ENCODE data around the gene CLIC4. TPM values are rescaled to one million over a fixed set of nuclear protein-coding genes. Genes with fewer than 3 reads are reported as not detected.
"Not testable (repeated sequence)": the region's sequence is repeated elsewhere in the genome, so short reads cannot be mapped to it uniquely, and the experiment has no call there.

CLIC4 gene
- total and polyA plus RNA-seq, 4 donors = 15.0 to 40.7 (median 28.4) TPM

DNA sequence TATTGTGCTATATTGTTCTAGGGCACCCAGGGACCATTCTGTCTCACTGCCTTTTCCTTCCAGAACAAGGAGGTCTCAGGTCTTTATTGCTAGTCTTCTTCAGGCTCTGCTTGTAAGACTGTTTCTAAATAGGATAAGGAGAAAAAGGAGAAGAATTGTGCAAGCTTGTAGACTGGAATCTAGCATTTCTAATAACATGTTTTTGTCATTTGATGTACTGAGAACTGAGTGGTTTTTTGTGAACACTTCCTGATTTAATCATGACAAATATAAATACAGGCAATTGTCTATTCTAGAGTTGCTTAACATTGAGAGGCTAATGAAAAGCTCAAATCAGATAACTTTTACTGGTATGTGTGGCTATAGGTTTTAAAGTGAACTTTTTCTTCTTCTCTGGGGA, 77.6 kb downstream of the CLIC4 start:
- Histone ChIP-seq H3K27me3 (ENCODE audit: control insufficient read depth in 4 of 4, insufficient read depth in 4 of 4, low read length in 3 of 4) (no peaks in the 10 kb centered on the region), H3K9ac (ENCODE audit: low read depth in 1 of 2, low read length in 2 of 2) (no peak overlapping the region), H3K36me3 (ENCODE audit: control insufficient read depth in 4 of 4, insufficient read depth in 3 of 4, low read depth in 1 of 4, low read length in 3 of 4) (peaks cover 0 to 8% (median 0%) of the 10 kb centered on the region in 4 donors), H3K9me3 (ENCODE audit: control insufficient read depth in 4 of 4, low read length in 3 of 4) (no peaks in the 10 kb centered on the region), H3K4me3 (ENCODE audit: low read depth in 1 of 3, low read length in 3 of 3) (no peak overlapping the region), H3K4me1 (ENCODE audit: control insufficient read depth in 4 of 4, insufficient read depth in 4 of 4, low read length in 3 of 4) (peaks cover 2 to 22% (median 9%) of the 10 kb centered on the region in 4 donors), H3K27ac (ENCODE audit: low read depth in 1 of 2, low read length in 2 of 2) (no peak overlapping the region)
- no peak for TF ChIP-seq EGR1 (IDR thresholded peaks at IDR 0.05; ENCODE audit: low read depth in 2 of 2)
- DNase-seq (ENCODE audit: low spot score) = no peak

DNA sequence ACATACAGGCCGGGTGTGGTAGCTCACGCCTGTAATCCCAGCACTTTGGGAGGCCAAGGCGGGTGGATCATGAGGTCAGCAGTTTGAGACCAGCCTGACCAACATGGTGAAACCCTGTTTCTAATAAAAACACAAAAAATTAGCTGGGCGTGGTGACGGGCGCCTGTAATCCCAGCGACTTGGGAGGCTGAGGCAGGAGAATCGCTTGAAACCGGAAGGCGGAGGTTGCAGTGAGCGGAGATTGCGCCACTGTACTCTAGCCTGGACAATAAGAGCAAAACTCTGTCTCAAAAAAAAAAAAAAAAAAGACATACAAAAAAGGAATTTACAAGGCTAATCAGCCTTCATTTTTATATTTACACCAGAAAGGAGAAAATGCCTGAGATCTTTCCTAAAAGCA, 78.2 kb downstream of the CLIC4 start:
- peaks cover 2 to 22% (median 9%) of the 10 kb centered on the region in 4 donors for H3K4me1 ChIP-seq (ENCODE audit: control insufficient read depth in 4 of 4, insufficient read depth in 4 of 4, low read length in 3 of 4)
- 96% methylated on average over 12 of the region's 12 CpGs for WGBS
- H3K9me3 ChIP-seq (ENCODE audit: control insufficient read depth in 4 of 4, low read length in 3 of 4); H3K4me3 ChIP-seq (ENCODE audit: low read depth in 1 of 3, low read length in 3 of 3); DNase-seq (ENCODE audit: low spot score); H3K27ac ChIP-seq (ENCODE audit: low read depth in 1 of 2, low read length in 2 of 2); H3K9ac ChIP-seq (ENCODE audit: low read depth in 1 of 2, low read length in 2 of 2); H3K27me3 ChIP-seq (ENCODE audit: control insufficient read depth in 4 of 4, insufficient read depth in 4 of 4, low read length in 3 of 4); H3K36me3 ChIP-seq (ENCODE audit: control insufficient read depth in 4 of 4, insufficient read depth in 3 of 4, low read depth in 1 of 4, low read length in 3 of 4): not testable (repeated sequence)

GRCh38 chr1:24825174-24825573, 79.9 kb downstream of the CLIC4 start:
- H3K4me1 ChIP-seq (ENCODE audit: control insufficient read depth in 4 of 4, insufficient read depth in 4 of 4, low read length in 3 of 4) = peaks cover 5 to 37% (median 15%) of the 10 kb centered on the region in 4 donors
- DNase-seq (ENCODE audit: low spot score) = no peak
- TF ChIP-seq, protein P1, sequence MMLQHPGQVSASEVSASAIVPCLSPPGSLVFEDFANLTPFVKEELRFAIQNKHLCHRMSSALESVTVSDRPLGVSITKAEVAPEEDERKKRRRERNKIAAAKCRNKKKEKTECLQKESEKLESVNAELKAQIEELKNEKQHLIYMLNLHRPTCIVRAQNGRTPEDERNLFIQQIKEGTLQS (IDR thresholded peaks at IDR 0.05) = no peak
- no peak for TF ChIP-seq RXRA (IDR thresholded peaks at IDR 0.05)
- no peak for TF ChIP-seq EGR1 (IDR thresholded peaks at IDR 0.05; ENCODE audit: low read depth in 2 of 2)
- no peak for TF ChIP-seq RAD21 (IDR thresholded peaks at IDR 0.05)
- TF ChIP-seq TAF1 (conservative IDR thresholded peaks at IDR 0.05) = no peak
- no peak for TF ChIP-seq ZBTB33 (IDR thresholded peaks at IDR 0.05)
- no peak for TF ChIP-seq GABPA (IDR thresholded peaks at IDR 0.05 in 1 of 2, conservative IDR thresholded peaks at IDR 0.05 in 1 of 2)
- no peak for TF ChIP-seq FOXA2 (IDR thresholded peaks at IDR 0.05)
- no peak for TF ChIP-seq MAX (IDR thresholded peaks at IDR 0.05)
- no peaks in the 10 kb centered on the region for H3K27me3 ChIP-seq (ENCODE audit: control insufficient read depth in 4 of 4, insufficient read depth in 4 of 4, low read length in 3 of 4)
- H3K36me3 ChIP-seq (ENCODE audit: control insufficient read depth in 4 of 4, insufficient read depth in 3 of 4, low read depth in 1 of 4, low read length in 3 of 4) = peaks cover 0 to 8% (median 0%) of the 10 kb centered on the region in 4 donors
- no peak overlapping the region for H3K27ac ChIP-seq (ENCODE audit: low read depth in 1 of 2, low read length in 2 of 2)
- H3K9ac ChIP-seq (ENCODE audit: low read depth in 1 of 2, low read length in 2 of 2) = no peak overlapping the region
- no peak overlapping the region for H3K4me3 ChIP-seq (ENCODE audit: low read depth in 1 of 3, low read length in 3 of 3)
- no peaks in the 10 kb centered on the region for H3K9me3 ChIP-seq (ENCODE audit: control insufficient read depth in 4 of 4, low read length in 3 of 4)
- 72% methylated on average over 3 of the region's 3 CpGs for WGBS

GRCh38 chr1:24826510-24826909, 81.3 kb downstream of the CLIC4 start:
- DNase-seq (ENCODE audit: low spot score) = no peak
- no peaks in the 10 kb centered on the region for H3K9me3 ChIP-seq (ENCODE audit: control insufficient read depth in 4 of 4, low read length in 3 of 4)
- WGBS = 92% methylated on average over 1 of the region's 1 CpG
- H3K4me3 ChIP-seq (ENCODE audit: low read depth in 1 of 3, low read length in 3 of 3) = no peak overlapping the region
- peaks cover 5 to 45% (median 23%) of the 10 kb centered on the region in 4 donors for H3K4me1 ChIP-seq (ENCODE audit: control insufficient read depth in 4 of 4, insufficient read depth in 4 of 4, low read length in 3 of 4)
- H3K27me3 ChIP-seq (ENCODE audit: control insufficient read depth in 4 of 4, insufficient read depth in 4 of 4, low read length in 3 of 4) = no peaks in the 10 kb centered on the region
- H3K9ac ChIP-seq (ENCODE audit: low read depth in 1 of 2, low read length in 2 of 2) = no peak overlapping the region
- H3K36me3 ChIP-seq (ENCODE audit: control insufficient read depth in 4 of 4, insufficient read depth in 3 of 4, low read depth in 1 of 4, low read length in 3 of 4) = peaks cover 0 to 8% (median 0%) of the 10 kb centered on the region in 4 donors
- H3K27ac ChIP-seq (ENCODE audit: low read depth in 1 of 2, low read length in 2 of 2) = no peak overlapping the region
- no peak for TF ChIP-seq RAD21 (IDR thresholded peaks at IDR 0.05)
- no peak for TF ChIP-seq CTCF (IDR thresholded peaks at IDR 0.05; ENCODE audit: low read depth, low read length, missing input control)
- TF ChIP-seq REST (IDR thresholded peaks at IDR 0.05) = no peak
- TF ChIP-seq MAX (IDR thresholded peaks at IDR 0.05) = no peak
- no peak for TF ChIP-seq ZBTB33 (IDR thresholded peaks at IDR 0.05)
- no peak for TF ChIP-seq JUND (IDR thresholded peaks at IDR 0.05)
